Tibial nerve (tissue), 4 donors: ENCODE results near the gene PAQR3. TPM values are rescaled to one million over a fixed set of nuclear protein-coding genes. Genes with fewer than 3 reads are reported as not detected.

Source experiments
- DNase-seq, 2 donors: peaks; one replicate each; pipeline ENCODE4 v3.0.0-alpha.2; 2019; ENCODE audit warnings: low spot score in 2 of 2
- H3K27ac ChIP-seq, 4 donors: fragments of 200-600 bp; sonication (generic) in 3 of 4; one replicate each; pipeline ENCODE4 v1.5.1; 2017 to 2019; ENCODE audit warnings: mild to moderate bottlenecking in 1 of 4
- H3K27me3 ChIP-seq, 2 donors: fragments of 200-600 bp; sonication (generic) in 1 of 2; one replicate each; pipeline versions ENCODE4 v1.5.1 to v1.6.0; 2017 to 2019
- H3K36me3 ChIP-seq, 3 donors: fragments of 200-600 bp; sonication (generic); one replicate each; pipeline ENCODE4 v1.5.1; 2018 to 2019
- H3K4me1 ChIP-seq, 4 donors: fragments of 200-600 bp; sonication (generic) in 3 of 4; one replicate each; pipeline ENCODE4 v1.5.1; 2017 to 2019
- H3K4me3 ChIP-seq, 4 donors: fragments of 200-600 bp; sonication (generic) in 3 of 4; one replicate each; pipeline ENCODE4 v1.5.1; 2017 to 2019; ENCODE audit warnings: mild to moderate bottlenecking in 1 of 4, moderate library complexity in 1 of 4
- H3K9me3 ChIP-seq, 4 donors: fragments of 200-600 bp; sonication (generic) in 3 of 4; one replicate each; pipeline ENCODE4 v1.5.1; 2017 to 2019
- CTCF ChIP-seq, 5 experiments: fragments of 200-600 bp in 3 of 5; fragments of 450-650 bp in 2 of 5; sonication (generic) in 3 of 5; IDR thresholded peaks; one replicate each; pipeline ENCODE4 v1.5.1; 2016 to 2019; ENCODE audit warnings: antibody characterized with exemption in 5 of 5, mild to moderate bottlenecking in 3 of 5, moderate library complexity in 2 of 5
- EP300 ChIP-seq, 2 donors: sonication (generic); formaldehyde crosslinking; IDR thresholded peaks; one replicate each; pipeline ENCODE4 v1.6.1; 2017; ENCODE audit warnings: antibody characterized with exemption in 2 of 2, mild to moderate bottlenecking in 1 of 2
- POLR2A ChIP-seq, 2 donors: fragments of 450-650 bp; IDR thresholded peaks; one replicate each; pipeline ENCODE4 v1.6.1; 2017; ENCODE audit warnings: antibody characterized with exemption in 2 of 2, mild to moderate bottlenecking in 2 of 2, moderate library complexity in 2 of 2
- WGBS, 2 donors: methylation state at CpG; one replicate each; pipeline ENCODE4 v1.1.5; 2018; 5-methylcytosine and 5-hydroxymethylcytosine counted together
- total RNA-seq, 4 donors: library from RNA; depleted of rRNA; stranded (reverse); fragments of >200 nt; gene quantifications; one replicate each; pipeline ENCODE4 v1.1.0, GENCODE V29; 2016

Gene PAQR3
- total RNA-seq, 4 donors from 2014 or later, result 12.9 to 30.4 (median 16.2) TPM

DNA sequence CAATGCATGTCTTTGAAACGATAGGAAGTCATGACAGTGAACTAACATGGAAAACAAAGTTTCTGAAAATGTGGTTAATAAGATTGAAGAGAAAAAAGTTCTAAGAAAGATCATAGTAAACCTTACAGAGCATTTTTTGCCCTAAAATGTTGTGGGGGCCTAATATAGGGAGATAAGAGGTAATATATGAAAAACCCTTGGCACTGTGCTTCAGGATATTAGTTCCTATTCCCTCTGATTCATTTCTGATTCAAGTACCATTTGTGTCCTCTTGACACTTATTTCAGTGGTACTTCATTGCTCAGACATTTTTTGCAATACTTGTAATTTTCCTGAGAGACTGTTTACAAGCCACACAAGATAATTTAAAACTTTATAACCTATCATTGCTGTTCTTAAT is 35.1 kb downstream of the PAQR3 start:
- Histone ChIP-seq H3K36me3 (peaks cover 0 to 30% (median 0%) of the 10 kb centered on the region in 3 donors), H3K4me3 (no peak overlapping the region), H3K27me3 (no peaks in the 10 kb centered on the region), H3K9me3 (no peaks in the 10 kb centered on the region), H3K4me1 (no peaks in the 10 kb centered on the region), H3K27ac (no peak overlapping the region)
- no peak for DNase-seq
- WGBS, 2 donors, result 48 to 54% methylated on average over 1 of the region's 1 CpG
- TF ChIP-seq EP300 (IDR thresholded peaks at IDR 0.05) (no peak), CTCF (IDR thresholded peaks at IDR 0.05) (no peak), POLR2A (IDR thresholded peaks at IDR 0.05) (no peak)

- Histone ChIP-seq H3K4me1 (no peaks in the 10 kb centered on the region), H3K27me3 (no peaks in the 10 kb centered on the region), H3K27ac (no peak overlapping the region), H3K4me3 (no peak overlapping the region), H3K36me3 (peaks cover 0 to 22% (median 0%) of the 10 kb centered on the region in 3 donors), H3K9me3 (no peaks in the 10 kb centered on the region)
- DNase-seq, result no peak
- TF ChIP-seq POLR2A (IDR thresholded peaks at IDR 0.05) (no peak), CTCF (IDR thresholded peaks at IDR 0.05) (no peak), EP300 (IDR thresholded peaks at IDR 0.05) (no peak)
- WGBS, 2 donors, result 96 to 98% methylated on average over 1 of the region's 1 CpG
These were observed 36.9 kb downstream of the PAQR3 start for GRCh38 chr4:78902298-78902697.

DNA sequence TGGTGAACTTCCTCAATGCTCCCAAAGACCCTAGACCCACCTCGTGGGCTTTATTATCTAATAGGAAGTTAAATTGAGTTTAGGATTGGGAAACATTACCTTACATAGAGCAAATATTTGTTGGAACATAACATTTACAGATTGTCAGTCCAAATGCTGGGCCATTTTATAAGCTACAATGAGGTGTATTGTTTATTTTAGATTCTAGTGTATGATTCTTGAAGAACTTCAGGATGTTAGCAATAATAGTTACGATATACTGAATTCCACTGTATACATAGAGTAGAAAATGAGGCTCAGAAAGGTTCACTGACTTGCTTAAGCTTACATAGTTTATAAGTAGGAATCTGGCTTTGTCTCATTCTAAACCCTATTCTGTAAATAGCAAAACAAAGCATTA is 37.4 kb downstream of the PAQR3 start:
- TF ChIP-seq EP300 (IDR thresholded peaks at IDR 0.05) (no peak), POLR2A (IDR thresholded peaks at IDR 0.05) (no peak)
- no peaks in the 10 kb centered on the region for H3K27me3 ChIP-seq
- H3K4me3 ChIP-seq, result no peak overlapping the region
- H3K27ac ChIP-seq, result no peak overlapping the region
- no peak for DNase-seq
- WGBS, 2 donors, result 74 to 78% methylated on average over 2 of the region's 2 CpGs
- peaks cover 0 to 22% (median 0%) of the 10 kb centered on the region in 3 donors for H3K36me3 ChIP-seq
- H3K9me3 ChIP-seq, result no peaks in the 10 kb centered on the region
- H3K4me1 ChIP-seq, result no peaks in the 10 kb centered on the region

- no peak for DNase-seq
- Histone ChIP-seq H3K27me3 (no peaks in the 10 kb centered on the region), H3K4me1 (no peaks in the 10 kb centered on the region), H3K9me3 (no peaks in the 10 kb centered on the region), H3K4me3 (no peak overlapping the region), H3K36me3 (peaks cover 0 to 35% (median 0%) of the 10 kb centered on the region in 3 donors), H3K27ac (no peak overlapping the region)
- TF ChIP-seq CTCF (IDR thresholded peaks at IDR 0.05) (no peak), EP300 (IDR thresholded peaks at IDR 0.05) (no peak), POLR2A (IDR thresholded peaks at IDR 0.05) (no peak)
These were observed 39.9 kb downstream of the PAQR3 start for GRCh38 chr4:78899302-78899701.

- TF ChIP-seq POLR2A (IDR thresholded peaks at IDR 0.05), result no peak
- TF ChIP-seq CTCF (IDR thresholded peaks at IDR 0.05), result no peak
- TF ChIP-seq EP300 (IDR thresholded peaks at IDR 0.05), result no peak
These were observed 49.3 kb downstream of the PAQR3 start for GRCh38 chr4:78889955-78890354.

GRCh38 chr4:78885598-78885997 is 53.6 kb downstream of the PAQR3 start:
- Histone ChIP-seq H3K27me3 (no peaks in the 10 kb centered on the region), H3K4me3 (no peak overlapping the region), H3K4me1 (no peaks in the 10 kb centered on the region), H3K27ac (no peak overlapping the region), H3K9me3 (no peaks in the 10 kb centered on the region), H3K36me3 (peaks cover 0 to 41% (median 0%) of the 10 kb centered on the region in 3 donors)
- DNase-seq, result no peak
- no peak for TF ChIP-seq POLR2A (IDR thresholded peaks at IDR 0.05)
- no peak for TF ChIP-seq EP300 (IDR thresholded peaks at IDR 0.05)
- no peak for TF ChIP-seq CTCF (IDR thresholded peaks at IDR 0.05)

More at GRCh38 chr4:78889955-78890354, 49.3 kb downstream of the PAQR3 start:
- Histone ChIP-seq H3K36me3 (peaks cover 0 to 63% (median 0%) of the 10 kb centered on the region in 3 donors), H3K4me3 (no peak overlapping the region), H3K27ac (no peak overlapping the region), H3K27me3 (no peaks in the 10 kb centered on the region), H3K9me3 (no peaks in the 10 kb centered on the region), H3K4me1 (no peaks in the 10 kb centered on the region)
- DNase-seq, result no peak
